Psoas muscle (tissue), 8 donors: ENCODE measurements around the gene SLIT3. TPM values are rescaled to one million over a fixed set of nuclear protein-coding genes. Genes with fewer than 3 reads are reported as not detected.

Experiments used
- ATAC-seq, 4 donors: fragments of 200-7000 bp; cut with Tn5 transposase; one replicate each; pipeline ENCODE4 v1.9.1; 2020; ENCODE audit warnings: moderate library complexity in 3 of 4, mild to moderate bottlenecking in 2 of 4
- DNase-seq, 2 donors: peaks; one replicate each; pipeline ENCODE4 v3.0.0-alpha.2; 2020
- H3K27ac ChIP-seq: fragments of 200-600 bp; one replicate; pipeline ENCODE4 v1.8.0; 2022
- H3K27me3 ChIP-seq, 3 donors: fragments of 200-600 bp in 1 of 3; one replicate each; pipeline versions ENCODE4 v1.6.1 to v1.8.0; 2013 to 2022; ENCODE audit warnings: low read length in 2 of 3, mild to moderate bottlenecking in 2 of 3, moderate library complexity in 1 of 3; ENCODE audit not compliant: insufficient read depth in 3 of 3
- H3K36me3 ChIP-seq, 2 donors: fragments of 200-600 bp in 1 of 2; one replicate each; pipeline versions ENCODE4 v1.6.1 to v1.8.0; 2013 to 2022; ENCODE audit warnings: low read depth in 1 of 2, mild to moderate bottlenecking in 1 of 2, moderate library complexity in 1 of 2; ENCODE audit not compliant: insufficient read depth in 1 of 2
- H3K4me1 ChIP-seq: fragments of 200-600 bp; one replicate; pipeline ENCODE4 v1.8.0; 2022
- H3K4me3 ChIP-seq: fragments of 200-600 bp; one replicate; pipeline ENCODE4 v1.8.0; 2022; ENCODE audit warnings: mild to moderate bottlenecking
- H3K9me3 ChIP-seq: fragments of 200-600 bp; one replicate; pipeline ENCODE4 v1.8.0; 2022
- CTCF ChIP-seq: fragments of 200-600 bp; IDR thresholded peaks from one replicate; pipeline ENCODE4 v1.8.0; 2022; ENCODE audit warnings: antibody characterized with exemption
- WGBS, 3 donors: extraction: QIAGEN DNeasy Blood & Tissue Kit; methylation state at CpG; one replicate each; pipeline versions ENCODE4 v1.1.6 to v1.1.7; 2013; 5-methylcytosine and 5-hydroxymethylcytosine counted together
- intact Hi-C, 2 donors: fragments of 100-400 bp; cut with DNase I; formaldehyde crosslinking; loops; one replicate each; pipeline versions ENCODE4 v1.11.0 to v1.14.2; 2022
- polyA plus RNA-seq, 3 donors: library from polyadenylated mRNA; stranded (reverse); fragments of 200-250 nt; gene quantifications; one replicate each; pipeline ENCODE4 v1.2.3, GENCODE V29; 2013
- total RNA-seq, 4 donors: library from RNA; stranded (reverse); fragmentation: NEBNext Ultra II Directional in 2 of 4; extraction: Animal tissue kit (Norgen Biotek cat#: 25700) in 2 of 4; gene quantifications; one replicate each; pipeline versions ENCODE4 v1.2.1 to v1.2.4, GENCODE V29; 2021 to 2023
- donor health status: healthy with polysubstance abuse.
- donor health status: DM: no; HTN: no; CAD: no; lungs with moderate emphysema.
- donor health status: Bipolar disorder and iron deficiency.
- donor health status: healthy.
- donor health status: DM: yes; HTN: yes; CAD: no.
- donor health status: DM: no; HTN: no; CAD: no.
- donor health status: DM: no; HTN: no; CAD: no.
- donor health status: DM: yes; HTN: yes; CAD: no.

Gene SLIT3
- total and polyA plus RNA-seq, 7 donors = 0.81 to 5.9 (median 2.1) TPM

GRCh38 chr5:168889039-168889438 lies 411.9 kb downstream of the SLIT3 start:
- Histone ChIP-seq H3K4me1 (no peaks in the 10 kb centered on the region), H3K27ac (no peak overlapping the region), H3K9me3 (no peaks in the 10 kb centered on the region), H3K4me3 (no peak overlapping the region), H3K27me3 (peaks cover 0 to 6% (median 2%) of the 10 kb centered on the region in 3 donors), H3K36me3 (no peaks in the 10 kb centered on the region)
- intact Hi-C loops = no loop called here
- 95 to 100% (median 97%) methylated on average over 1 of the region's 1 CpG for WGBS, 3 donors
- no peak for TF ChIP-seq CTCF
- ATAC-seq = no peak
- no peak for DNase-seq

GRCh38 chr5:168887931-168888330 lies 413.0 kb downstream of the SLIT3 start:
- ATAC-seq (no peak), DNase-seq (no peak)
- Histone ChIP-seq H3K4me3 (no peak overlapping the region), H3K27ac (no peak overlapping the region), H3K9me3 (no peaks in the 10 kb centered on the region), H3K4me1 (no peaks in the 10 kb centered on the region), H3K36me3 (no peaks in the 10 kb centered on the region), H3K27me3 (peaks cover 0 to 6% (median 2%) of the 10 kb centered on the region in 3 donors)
- no peak for TF ChIP-seq CTCF
- intact Hi-C loops = no loop called here
- WGBS, 3 donors = 47 to 61% (median 59%) methylated on average over 3 of the region's 3 CpGs

- intact Hi-C loops = no loop called here
- H3K27ac ChIP-seq = no peak overlapping the region
- no peaks in the 10 kb centered on the region for H3K36me3 ChIP-seq
- peaks cover 0 to 6% (median 3%) of the 10 kb centered on the region in 3 donors for H3K27me3 ChIP-seq
- ATAC-seq (no peak), DNase-seq (no peak)
- H3K9me3 ChIP-seq = no peaks in the 10 kb centered on the region
- no peak for TF ChIP-seq CTCF
- no peak overlapping the region for H3K4me3 ChIP-seq
- H3K4me1 ChIP-seq = no peaks in the 10 kb centered on the region
- WGBS, 3 donors = 59 to 60% (median 60%) methylated on average over 9 of the region's 9 CpGs
Observed at GRCh38 chr5:168886157-168886556, 414.8 kb downstream of the SLIT3 start.

GRCh38 chr5:168885324-168886120 lies 415.4 kb downstream of the SLIT3 start:
- 45 to 48% (median 46%) methylated on average over 14 of the region's 14 CpGs for WGBS, 3 donors
- TF ChIP-seq CTCF = no peak
- no peaks in the 10 kb centered on the region for H3K36me3 ChIP-seq
- H3K4me3 ChIP-seq = no peak overlapping the region
- DNase-seq = no peak
- peaks cover 0 to 6% (median 3%) of the 10 kb centered on the region in 3 donors for H3K27me3 ChIP-seq
- intact Hi-C loops = no loop called here
- no peaks in the 10 kb centered on the region for H3K4me1 ChIP-seq
- H3K9me3 ChIP-seq = no peaks in the 10 kb centered on the region
- H3K27ac ChIP-seq = no peak overlapping the region
- no peak for ATAC-seq

- no peaks in the 10 kb centered on the region for H3K36me3 ChIP-seq
- no peaks in the 10 kb centered on the region for H3K9me3 ChIP-seq
- ATAC-seq (no peak), DNase-seq (no peak)
- peaks cover 0 to 6% (median 3%) of the 10 kb centered on the region in 3 donors for H3K27me3 ChIP-seq
- H3K27ac ChIP-seq = no peak overlapping the region
- no peaks in the 10 kb centered on the region for H3K4me1 ChIP-seq
- H3K4me3 ChIP-seq = no peak overlapping the region
- 57 to 70% (median 66%) methylated on average over 8 of the region's 8 CpGs for whole genome bisulfite sequencing, 3 donors
- TF ChIP-seq CTCF = no peak
- intact Hi-C loops = no loop called here
Observed at GRCh38 chr5:168883991-168884390, 416.9 kb downstream of the SLIT3 start.
